C4-2B (cell line): ENCODE measurements around the gene ELF1.
"Not testable (repeated sequence)": the region's sequence is repeated elsewhere in the genome, so short reads cannot be mapped to it uniquely, and the experiment has no call there.

Source experiments
- H3K27ac ChIP-seq: fragments of 450-650 bp; 2 replicates; pipeline ENCODE4 v1.5.1; 2017
- ZFX ChIP-seq: fragments of 450-650 bp; IDR thresholded peaks from 2 replicates; pipeline ENCODE4 v1.6.1; 2017
- TF ChIP-seq, protein P1 (sequence below): fragments of 450-650 bp; conservative IDR thresholded peaks from 2 replicates; pipeline ENCODE4 v1.5.1; 2017; ENCODE audit warnings: mild to moderate bottlenecking

Gene ELF1

DNA sequence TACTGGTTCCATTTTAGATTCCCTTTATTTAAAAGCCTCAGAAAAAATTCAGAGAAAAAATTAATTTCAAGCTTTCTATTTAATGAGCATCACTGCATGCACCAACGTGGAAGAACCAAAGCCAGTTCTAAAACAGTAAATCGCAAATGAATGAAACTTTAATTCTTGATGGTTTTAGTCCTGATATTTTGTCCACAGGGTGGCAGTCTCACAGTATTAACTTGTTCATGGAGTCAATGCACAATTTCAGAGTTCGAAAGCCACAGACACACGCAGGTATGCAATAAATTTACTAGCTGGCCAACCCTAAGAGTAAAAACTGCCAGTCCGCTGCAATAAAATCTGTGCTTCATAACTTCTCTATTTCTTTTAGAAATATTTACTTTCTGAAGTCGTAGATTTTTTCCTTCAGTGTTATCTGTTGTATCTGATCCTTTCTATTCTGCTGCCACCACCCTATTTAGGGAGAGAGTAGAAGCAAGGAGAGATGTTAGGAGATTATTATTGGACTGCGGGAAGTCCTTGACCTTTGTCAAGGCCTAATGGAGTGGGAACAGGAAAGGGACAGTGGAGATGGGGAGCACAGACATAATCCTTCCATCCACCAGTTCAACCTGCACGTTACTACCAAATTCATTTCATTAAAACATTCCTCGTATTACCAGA is 35.2 kb upstream of the ELF1 start:
- no peak for TF ChIP-seq ZFX
- TF ChIP-seq, protein P1, sequence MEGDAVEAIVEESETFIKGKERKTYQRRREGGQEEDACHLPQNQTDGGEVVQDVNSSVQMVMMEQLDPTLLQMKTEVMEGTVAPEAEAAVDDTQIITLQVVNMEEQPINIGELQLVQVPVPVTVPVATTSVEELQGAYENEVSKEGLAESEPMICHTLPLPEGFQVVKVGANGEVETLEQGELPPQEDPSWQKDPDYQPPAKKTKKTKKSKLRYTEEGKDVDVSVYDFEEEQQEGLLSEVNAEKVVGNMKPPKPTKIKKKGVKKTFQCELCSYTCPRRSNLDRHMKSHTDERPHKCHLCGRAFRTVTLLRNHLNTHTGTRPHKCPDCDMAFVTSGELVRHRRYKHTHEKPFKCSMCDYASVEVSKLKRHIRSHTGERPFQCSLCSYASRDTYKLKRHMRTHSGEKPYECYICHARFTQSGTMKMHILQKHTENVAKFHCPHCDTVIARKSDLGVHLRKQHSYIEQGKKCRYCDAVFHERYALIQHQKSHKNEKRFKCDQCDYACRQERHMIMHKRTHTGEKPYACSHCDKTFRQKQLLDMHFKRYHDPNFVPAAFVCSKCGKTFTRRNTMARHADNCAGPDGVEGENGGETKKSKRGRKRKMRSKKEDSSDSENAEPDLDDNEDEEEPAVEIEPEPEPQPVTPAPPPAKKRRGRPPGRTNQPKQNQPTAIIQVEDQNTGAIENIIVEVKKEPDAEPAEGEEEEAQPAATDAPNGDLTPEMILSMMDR, result peak; percentile 66
- no peak overlapping the region for H3K27ac ChIP-seq

DNA sequence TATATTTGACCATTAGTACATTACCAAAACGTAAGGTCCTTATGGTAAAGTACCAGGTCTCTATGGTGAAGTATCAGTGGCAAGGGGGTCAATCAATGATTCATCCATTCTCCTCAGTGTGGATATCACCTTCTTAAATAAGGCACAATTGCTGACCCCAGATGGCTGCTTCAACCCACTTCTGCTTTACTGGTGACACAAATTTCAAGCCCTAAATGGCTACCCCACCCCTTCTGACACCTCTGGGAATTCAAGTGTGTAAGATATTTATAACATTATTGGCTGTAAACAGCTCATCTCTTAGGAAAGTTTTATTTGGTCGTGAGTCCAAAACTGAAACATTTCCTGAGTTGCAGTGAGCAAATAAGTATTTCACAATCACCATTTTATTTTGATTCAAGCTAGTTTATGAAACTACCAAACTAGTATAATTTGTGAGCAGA is 34.3 kb upstream of the ELF1 start:
- no peak overlapping the region for H3K27ac ChIP-seq
- no peak for TF ChIP-seq ZFX
- TF ChIP-seq, protein P1, result no peak

DNA sequence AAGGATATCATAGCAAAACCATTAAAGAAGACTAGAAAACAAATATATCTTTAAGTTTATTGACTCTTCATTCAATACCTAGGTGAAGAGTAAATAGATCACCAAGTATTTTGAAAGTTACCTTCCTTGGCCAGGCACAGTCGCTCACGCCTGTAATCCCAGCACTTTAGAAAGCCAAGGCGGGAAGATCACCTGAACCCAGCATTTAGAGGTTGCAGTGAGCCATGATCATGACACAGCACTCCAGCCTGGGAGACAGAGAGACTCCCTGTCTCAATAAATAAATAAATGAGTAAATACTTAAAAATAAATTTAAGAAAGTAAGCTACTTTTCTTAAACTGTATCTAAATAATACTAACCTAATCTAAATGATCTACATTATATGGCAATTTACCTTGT is 33.3 kb upstream of the ELF1 start:
- no peak overlapping the region for H3K27ac ChIP-seq
- no peak for TF ChIP-seq ZFX
- TF ChIP-seq, protein P1, result no peak

DNA sequence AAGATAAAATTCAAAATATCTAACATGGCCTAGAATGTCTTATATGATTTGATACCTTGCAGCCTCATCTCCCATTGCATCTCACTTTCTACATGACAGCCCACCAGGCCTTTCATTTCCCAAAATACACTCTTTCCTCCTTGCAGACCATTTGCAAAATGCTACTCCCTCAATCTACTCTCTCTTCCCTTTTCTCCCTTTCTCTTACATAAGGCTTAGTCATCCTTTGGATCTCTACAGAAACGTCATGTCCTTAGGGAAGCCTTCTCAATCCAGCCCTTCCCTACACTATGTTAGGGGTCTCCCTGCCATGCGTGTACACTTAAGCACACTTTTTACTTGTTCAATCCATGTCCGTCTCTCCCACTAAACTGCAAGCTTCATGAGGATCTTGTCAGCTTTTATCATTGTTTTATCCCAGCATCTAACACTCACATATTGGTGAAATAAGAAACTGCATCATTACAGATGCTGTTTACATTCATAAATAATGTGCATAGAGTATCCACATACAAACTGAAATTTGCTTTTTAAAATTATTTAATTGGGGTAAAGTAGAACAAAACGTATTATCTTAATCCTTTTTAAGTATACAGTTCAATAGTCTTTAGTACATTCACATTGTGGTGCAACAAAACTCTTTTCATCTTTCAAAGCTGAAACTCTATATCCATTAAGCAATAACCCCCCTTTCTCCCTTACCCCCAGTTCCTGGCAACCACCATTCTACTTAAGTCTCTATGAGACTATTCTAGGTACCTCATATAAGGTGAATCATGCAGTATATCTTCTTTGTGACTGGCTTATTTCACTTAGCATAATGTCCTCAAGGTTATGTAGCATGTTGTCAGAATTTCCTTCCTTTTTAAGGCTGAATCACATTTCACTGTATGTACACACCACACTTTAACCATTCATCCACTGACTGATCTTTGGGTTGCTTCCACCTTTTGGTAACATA is 30.6 kb upstream of the ELF1 start:
- H3K27ac ChIP-seq, result no peak overlapping the region
- TF ChIP-seq, protein P1, result no peak
- no peak for TF ChIP-seq ZFX

DNA sequence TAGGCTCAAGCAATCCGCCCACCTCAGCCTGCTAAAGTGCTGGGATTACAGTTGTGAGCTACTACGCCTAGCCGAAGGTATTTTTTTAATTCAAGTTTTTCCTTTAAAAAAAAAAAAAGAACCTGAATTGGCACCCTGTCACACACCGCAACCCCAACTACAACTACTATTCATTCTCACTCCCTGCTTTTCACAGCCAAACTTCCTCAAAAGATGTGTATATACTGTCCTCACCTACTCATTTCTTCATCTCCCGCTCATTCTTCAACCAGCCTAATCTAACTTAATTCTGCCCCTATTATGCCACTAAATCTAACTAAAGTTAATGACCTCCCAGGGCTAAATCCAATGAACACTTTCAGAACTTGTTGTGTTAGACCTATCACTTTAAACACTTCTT is 29.5 kb upstream of the ELF1 start:
- no peak overlapping the region for H3K27ac ChIP-seq
- no peak for TF ChIP-seq ZFX
- TF ChIP-seq, protein P1, result no peak

DNA sequence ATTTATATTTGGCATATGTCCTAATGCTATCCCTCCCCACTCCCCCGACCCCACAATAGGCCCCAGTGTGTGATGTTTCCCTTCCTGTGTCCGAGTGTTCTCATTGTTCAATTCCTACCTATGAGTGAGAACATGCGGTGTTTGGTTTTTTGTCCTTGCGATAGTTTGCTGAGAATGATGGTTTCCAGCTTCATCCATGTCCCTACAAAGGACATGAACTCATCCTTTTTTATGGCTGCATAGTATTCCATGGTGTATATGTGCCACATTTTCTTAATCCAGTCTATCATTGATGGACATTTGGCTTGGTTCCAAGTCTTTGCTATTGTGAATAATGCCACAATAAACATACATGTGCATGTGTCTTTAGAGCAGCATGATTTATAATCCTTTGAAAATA is 23.3 kb upstream of the ELF1 start:
- H3K27ac ChIP-seq, result not testable (repeated sequence)

DNA sequence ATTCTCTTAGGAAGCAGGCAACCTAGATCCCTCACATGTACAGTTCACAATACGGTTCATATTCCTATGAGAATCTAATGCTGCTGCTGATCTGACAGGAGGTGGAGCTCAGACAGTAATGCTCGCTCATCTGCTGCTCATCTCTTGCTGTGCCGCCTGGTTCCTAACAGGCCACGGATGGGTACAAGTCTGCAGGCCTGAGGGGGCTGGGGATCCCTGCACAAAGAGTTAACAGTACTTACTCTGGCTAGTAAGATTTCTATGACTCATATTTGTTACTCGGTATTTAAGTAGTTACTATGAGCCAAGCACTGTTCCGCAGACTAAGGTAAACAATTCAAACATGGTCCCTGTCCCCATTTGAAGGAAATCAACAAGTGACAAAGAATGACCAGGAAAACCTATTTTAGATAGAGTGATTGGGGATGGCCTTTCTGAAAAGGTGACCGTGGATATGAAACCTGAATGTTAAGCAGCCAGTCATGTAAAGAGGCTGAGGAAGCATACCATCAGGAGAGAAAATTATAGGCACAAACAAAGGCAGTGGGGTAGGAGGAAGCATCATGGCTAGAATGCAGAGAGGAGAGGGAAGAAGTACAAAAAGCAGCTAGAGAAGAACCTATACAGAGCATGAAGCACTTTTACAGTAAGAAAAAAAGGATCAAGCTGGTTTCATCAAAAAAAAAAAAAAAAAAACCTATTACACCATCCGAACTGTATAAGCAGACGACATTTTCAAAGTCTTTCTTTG is 21.6 kb upstream of the ELF1 start:
- no peak for TF ChIP-seq ZFX
- TF ChIP-seq, protein P1, result no peak

More for the DNA sequence above, 21.6 kb upstream of the ELF1 start:
- no peak overlapping the region for H3K27ac ChIP-seq
